Measurements from ENCODE around the gene OSTM1. TPM values are rescaled to one million over a fixed set of nuclear protein-coding genes. Genes with fewer than 3 reads are reported as not detected.

Gene OSTM1
- total RNA-seq, 1 experiment from 2014 or later: 20.9 TPM

- H4K20me1 ChIP-seq (ENCODE audit: control insufficient read depth, insufficient read depth, insufficient read length): no peaks in the 10 kb centered on the region
- no peak overlapping the region for H3K4ac ChIP-seq (ENCODE audit: low read depth, low read length)
- no peak overlapping the region for H2BK20ac ChIP-seq (ENCODE audit: low read depth, low read length, poor library complexity, severe bottlenecking)
- no peak overlapping the region for H2BK5ac ChIP-seq (ENCODE audit: insufficient read length, low read length)
- no peak overlapping the region for H4K8ac ChIP-seq (replicated peaks; ENCODE audit: insufficient read length, low read depth, low read length)
- H3K23me2 ChIP-seq (ENCODE audit: insufficient read length, low read depth, low read length, poor library complexity, severe bottlenecking): no peaks in the 10 kb centered on the region
- H3K27ac Mint-ChIP-seq: no peak overlapping the region
- H3K23ac ChIP-seq (ENCODE audit: insufficient read length, low read depth, low read length): no peak overlapping the region
- H3K56ac ChIP-seq (ENCODE audit: insufficient read length, low read depth, low read length): no peak overlapping the region
- H3K79me2 ChIP-seq (ENCODE audit: insufficient read depth, low read length): no peaks in the 10 kb centered on the region
- no peak overlapping the region for H3K9ac ChIP-seq (ENCODE audit: extremely low read depth, insufficient read length, low read length)
- no peak for DNase-seq
- no peak overlapping the region for H3K14ac ChIP-seq (ENCODE audit: insufficient read depth, low read length)
- peaks cover 5 to 6% of the 10 kb centered on the region in 2 experiments for H3K4me1 Mint-ChIP-seq
- H2BK12ac ChIP-seq (ENCODE audit: insufficient read length, low read depth, low read length): no peak overlapping the region
- no peaks in the 10 kb centered on the region for H3K36me3 Mint-ChIP-seq (ENCODE audit: insufficient read depth in 1 of 3, low read depth in 3 of 3)
- H3K18ac ChIP-seq (ENCODE audit: insufficient read length, low read depth, low read length): no peak overlapping the region
- H3K79me1 ChIP-seq (ENCODE audit: insufficient read depth, low read depth, low read length, poor library complexity, severe bottlenecking): no peaks in the 10 kb centered on the region
- 0 out of 2 replicates have a peak, but pooled peaks cover 3% of the 10 kb centered on the region for H3K4me1 ChIP-seq (ENCODE audit: insufficient read depth, low read length)
- H3K27me3 ChIP-seq (ENCODE audit: insufficient read depth, low read length): no peaks in the 10 kb centered on the region
- no peaks in the 10 kb centered on the region for H3K9me3 ChIP-seq (ENCODE audit: control insufficient read depth, low read depth, low read length)
- no peak overlapping the region for H2BK15ac ChIP-seq (ENCODE audit: low read depth, low read length)
- no peak overlapping the region for H2BK120ac ChIP-seq (ENCODE audit: low read depth, low read length, poor library complexity, severe bottlenecking)
- H3K27me3 Mint-ChIP-seq (ENCODE audit: low read depth): no peaks in the 10 kb centered on the region; the same call in 1 of the 2 replicates
- H3K9me3 Mint-ChIP-seq: no peaks in the 10 kb centered on the region
- H2AK5ac ChIP-seq (ENCODE audit: insufficient read length, low read length): no peak overlapping the region
- no peak overlapping the region for H2AFZ ChIP-seq (ENCODE audit: low read length)
- no peak overlapping the region for H4K5ac ChIP-seq (ENCODE audit: insufficient read length, low read depth, low read length)
- H3K27ac ChIP-seq (ENCODE audit: insufficient read length, low read depth, low read length): no peak overlapping the region
- no peak overlapping the region for H3K4me3 Mint-ChIP-seq
- no peak overlapping the region for H4K91ac ChIP-seq (ENCODE audit: insufficient read length, low read depth, low read length)
- H3K4me2 ChIP-seq (ENCODE audit: insufficient read depth, insufficient read length, low read length): no peak overlapping the region
- TF ChIP-seq, protein P1, sequence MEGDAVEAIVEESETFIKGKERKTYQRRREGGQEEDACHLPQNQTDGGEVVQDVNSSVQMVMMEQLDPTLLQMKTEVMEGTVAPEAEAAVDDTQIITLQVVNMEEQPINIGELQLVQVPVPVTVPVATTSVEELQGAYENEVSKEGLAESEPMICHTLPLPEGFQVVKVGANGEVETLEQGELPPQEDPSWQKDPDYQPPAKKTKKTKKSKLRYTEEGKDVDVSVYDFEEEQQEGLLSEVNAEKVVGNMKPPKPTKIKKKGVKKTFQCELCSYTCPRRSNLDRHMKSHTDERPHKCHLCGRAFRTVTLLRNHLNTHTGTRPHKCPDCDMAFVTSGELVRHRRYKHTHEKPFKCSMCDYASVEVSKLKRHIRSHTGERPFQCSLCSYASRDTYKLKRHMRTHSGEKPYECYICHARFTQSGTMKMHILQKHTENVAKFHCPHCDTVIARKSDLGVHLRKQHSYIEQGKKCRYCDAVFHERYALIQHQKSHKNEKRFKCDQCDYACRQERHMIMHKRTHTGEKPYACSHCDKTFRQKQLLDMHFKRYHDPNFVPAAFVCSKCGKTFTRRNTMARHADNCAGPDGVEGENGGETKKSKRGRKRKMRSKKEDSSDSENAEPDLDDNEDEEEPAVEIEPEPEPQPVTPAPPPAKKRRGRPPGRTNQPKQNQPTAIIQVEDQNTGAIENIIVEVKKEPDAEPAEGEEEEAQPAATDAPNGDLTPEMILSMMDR (conservative IDR thresholded peaks at IDR 0.05): no peak
- no peak overlapping the region for H3T11ph ChIP-seq (ENCODE audit: low read length)
Measured at GRCh38 chr6:108091288-108091687, 16.7 kb upstream of the OSTM1 start.

Data from H9 (cell line).